Endometrial microvascular endothelial cells (primary cell): Measurements from ENCODE around the gene CPNE4. TPM values are rescaled to one million over a fixed set of nuclear protein-coding genes. Genes with fewer than 3 reads are reported as not detected.

ENCODE experiments used
- in situ Hi-C: cut with HindIII; loops from 2 replicates; pipeline ENCODE4 v1.10.0; 2017; ENCODE audit warnings: low sequenced_read_pairs, low pct_unique_long_range_greater_than_20kb; ENCODE audit errors: inconsistent ontology term
- total RNA-seq: library from RNA; depleted of rRNA; stranded (reverse); fragments of >200 nt; gene quantifications from one replicate; pipeline ENCODE4 v1.2.3, GENCODE V29; 2015; ENCODE audit errors: inconsistent ontology term

Gene CPNE4
- total RNA-seq, 1 donor from 2014 or later: not detected

- in situ Hi-C loops: no loop called here
Observed at GRCh38 chr3:131602011-131602779, 432.6 kb downstream of the CPNE4 start.

DNA sequence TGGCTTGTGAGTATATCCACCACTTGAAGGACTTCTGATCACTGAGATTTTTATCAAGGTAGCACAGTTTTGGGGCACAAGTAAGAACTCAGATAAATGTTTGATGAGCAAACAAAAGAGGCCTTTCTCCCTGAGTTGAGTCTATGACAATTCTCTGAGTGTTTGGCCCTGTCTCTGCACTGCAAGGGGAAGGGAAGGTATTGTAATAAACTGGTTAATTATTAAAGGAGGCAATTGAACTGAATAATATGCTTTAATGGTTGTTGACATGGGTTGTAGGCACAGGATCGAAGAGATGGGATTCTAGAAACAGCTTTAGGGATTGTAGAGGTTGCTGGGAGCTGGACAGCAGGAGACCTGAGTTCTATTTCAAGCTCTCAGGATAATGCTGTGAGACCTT is 437.0 kb downstream of the CPNE4 start:
- in situ Hi-C loops: no loop called here

- in situ Hi-C loops: no loop called here
Observed at GRCh38 chr3:131596884-131597283, 437.9 kb downstream of the CPNE4 start.

GRCh38 chr3:131591394-131592014 is 443.3 kb downstream of the CPNE4 start:
- in situ Hi-C loops: no loop called here

GRCh38 chr3:131586277-131586676 is 448.5 kb downstream of the CPNE4 start:
- in situ Hi-C loops: no loop called here

- in situ Hi-C loops: no loop called here
Observed at GRCh38 chr3:131582438-131582837, 452.4 kb downstream of the CPNE4 start.

GRCh38 chr3:131568460-131568859 is 466.4 kb downstream of the CPNE4 start:
- in situ Hi-C loops: no loop called here

DNA sequence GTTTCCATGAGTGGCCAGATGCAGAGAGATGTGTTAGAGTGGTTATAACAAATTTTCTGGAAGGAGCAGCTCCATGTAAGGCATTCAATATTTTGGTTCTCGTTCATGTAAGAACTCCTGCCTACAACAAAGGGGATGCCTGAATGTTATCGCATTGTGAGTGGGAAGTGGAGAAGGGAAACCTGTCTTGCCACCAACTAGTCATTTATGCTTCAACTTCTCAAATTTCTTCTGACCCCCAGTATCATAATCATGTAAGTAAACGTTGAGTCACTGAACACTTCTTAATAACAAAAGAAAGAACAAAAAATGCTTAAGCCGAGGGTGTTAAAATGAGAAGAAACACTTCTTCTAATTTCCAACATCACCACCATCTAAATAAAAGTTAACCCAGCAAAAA is 470.0 kb downstream of the CPNE4 start:
- in situ Hi-C loops: no loop called here

- in situ Hi-C loops: no loop called here
Observed at GRCh38 chr3:131561511-131561910, 473.3 kb downstream of the CPNE4 start.

GRCh38 chr3:131560795-131561194 is 474.0 kb downstream of the CPNE4 start:
- in situ Hi-C loops: no loop called here

GRCh38 chr3:131555456-131555855 is 479.4 kb downstream of the CPNE4 start:
- in situ Hi-C loops: no loop called here

- in situ Hi-C loops: no loop called here
Observed at GRCh38 chr3:131553495-131554247, 481.1 kb downstream of the CPNE4 start.

DNA sequence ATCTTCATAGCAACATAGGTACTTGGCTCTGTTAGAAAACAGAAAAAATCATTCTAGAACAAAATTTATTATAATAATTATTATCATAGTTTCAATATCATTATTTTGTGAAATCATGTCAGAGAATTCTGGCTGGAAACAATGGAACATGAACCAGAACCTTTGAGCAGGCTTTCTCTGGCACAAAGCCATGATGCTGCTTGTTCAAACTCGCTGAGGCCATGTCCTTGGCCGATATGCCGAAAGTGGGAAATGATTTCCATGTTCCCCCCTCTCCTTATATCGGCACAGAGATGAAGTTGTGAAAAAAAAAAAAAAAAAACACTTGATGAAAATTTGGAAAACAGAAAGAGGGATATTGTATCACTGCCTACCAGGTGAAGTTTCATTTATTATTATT is 483.1 kb downstream of the CPNE4 start:
- in situ Hi-C loops: no loop called here

DNA sequence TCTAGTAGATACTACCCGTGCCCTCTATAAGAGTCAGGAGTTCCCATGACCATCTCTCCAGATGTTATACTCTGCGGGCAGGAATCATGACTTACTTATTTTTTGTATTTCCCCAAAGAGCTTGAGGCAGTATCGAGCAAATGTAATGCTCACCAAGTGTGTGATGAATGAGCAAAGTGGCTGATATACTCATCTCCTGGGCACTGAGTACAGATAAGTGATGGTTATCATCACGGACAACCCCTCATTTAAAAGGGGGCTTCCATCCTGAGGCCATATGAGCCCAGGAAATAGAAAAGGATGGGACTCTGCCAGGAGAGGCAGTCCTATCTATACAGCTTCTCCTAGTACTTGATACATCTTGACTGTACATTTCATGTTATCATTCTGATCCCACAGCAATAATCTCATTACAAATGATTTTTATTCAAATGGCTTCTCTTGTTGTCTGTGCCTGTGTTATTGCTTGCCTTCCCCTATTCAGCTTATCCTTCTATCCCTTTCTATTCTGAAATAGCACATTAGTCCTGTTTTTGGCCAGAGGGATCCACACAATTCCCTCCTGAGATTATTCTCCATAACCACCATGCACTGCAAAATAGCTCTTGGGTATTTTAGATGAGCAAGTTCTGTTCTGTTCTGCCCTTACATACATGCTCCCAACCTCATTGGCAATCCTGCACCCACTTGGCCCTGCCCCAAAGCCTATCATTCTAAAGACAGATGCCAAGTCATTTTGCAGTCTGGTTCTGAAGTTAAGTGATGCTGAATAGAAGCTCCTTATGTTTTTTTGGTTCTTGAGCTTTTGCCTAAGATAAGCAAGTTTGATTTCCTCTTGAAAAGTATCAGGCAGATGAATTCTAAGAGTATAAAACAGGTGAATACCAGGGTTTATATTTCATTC is 484.0 kb downstream of the CPNE4 start:
- in situ Hi-C loops: no loop called here

- in situ Hi-C loops: no loop called here
Observed at GRCh38 chr3:131549340-131549739, 485.5 kb downstream of the CPNE4 start.

DNA sequence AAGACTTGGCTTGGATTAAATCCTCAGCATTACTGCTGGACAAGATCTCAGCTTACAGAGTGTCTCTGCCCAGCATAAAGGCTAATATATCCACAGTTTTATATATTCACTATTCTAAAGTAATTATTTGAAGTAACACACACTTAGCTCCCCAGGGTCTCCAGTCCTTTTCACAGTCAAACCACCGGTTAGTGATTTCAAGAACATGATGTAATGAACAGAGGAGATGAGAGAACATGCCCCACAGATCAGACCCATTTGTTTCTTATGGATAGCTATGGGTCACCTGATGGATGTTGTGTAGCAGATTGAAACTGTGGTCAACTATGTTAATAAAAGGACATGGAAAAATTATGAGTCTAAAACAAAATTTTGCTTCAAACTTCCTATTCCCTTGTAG is 487.2 kb downstream of the CPNE4 start:
- in situ Hi-C loops: no loop called here

DNA sequence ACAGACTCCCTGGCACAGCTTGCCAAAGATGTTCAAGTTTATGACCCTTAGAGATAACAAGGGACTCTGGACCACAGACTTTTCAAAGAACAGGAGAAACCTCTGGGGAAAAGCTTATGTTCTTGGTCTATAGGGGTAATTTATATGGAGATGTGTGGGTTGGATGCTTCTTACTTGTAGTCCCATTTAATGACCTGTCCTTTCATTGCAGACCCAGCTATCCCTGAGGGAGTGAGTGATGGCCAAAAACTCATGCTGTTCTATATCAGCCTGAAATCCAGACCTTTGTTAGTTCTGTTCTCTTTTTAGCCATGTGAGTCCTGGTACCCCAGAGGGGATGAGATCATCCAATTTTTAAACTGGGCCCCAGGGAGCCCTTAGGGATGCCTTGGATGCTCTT is 488.4 kb downstream of the CPNE4 start:
- in situ Hi-C loops: no loop called here

DNA sequence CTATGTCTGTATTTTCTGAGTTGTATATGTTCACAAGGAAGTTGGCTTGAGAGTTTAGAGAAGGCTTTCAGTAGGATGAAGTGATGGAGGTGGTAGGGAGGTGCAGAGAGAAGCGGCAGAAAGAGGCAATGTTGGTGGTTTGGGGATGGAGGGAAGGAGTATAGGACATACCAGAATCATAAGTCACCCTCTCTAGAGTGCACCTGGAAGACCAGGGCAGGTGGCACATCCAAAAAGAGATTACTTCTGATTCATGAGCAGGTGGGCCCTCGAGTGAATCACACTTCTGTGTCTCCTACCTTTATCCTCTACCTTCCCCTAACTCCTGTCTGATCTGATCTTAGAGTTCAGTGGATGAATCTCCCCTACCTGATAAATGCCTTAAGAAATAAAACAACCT is 490.3 kb downstream of the CPNE4 start:
- in situ Hi-C loops: no loop called here

DNA sequence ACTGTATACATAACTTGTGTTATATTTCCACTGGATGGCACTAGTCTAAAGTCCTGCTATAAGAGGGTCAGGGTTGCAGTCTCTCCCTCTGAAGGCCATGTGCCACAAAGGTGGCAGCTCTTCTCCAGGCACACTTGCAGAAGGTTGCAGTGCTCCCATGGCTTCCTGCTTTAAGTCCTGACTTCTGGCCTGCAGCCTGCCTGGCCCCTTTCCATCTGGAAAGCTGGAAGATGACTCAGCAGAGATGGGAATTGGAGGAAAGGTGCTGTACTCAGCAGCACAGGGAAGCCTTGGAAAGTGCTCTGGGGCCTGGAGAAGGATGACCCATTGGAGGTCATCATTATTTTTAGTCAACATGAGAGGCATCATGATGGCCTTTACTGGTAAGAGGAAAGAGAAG is 491.1 kb downstream of the CPNE4 start:
- in situ Hi-C loops: no loop called here
